Measurements from ENCODE around the gene RPGRIP1L.
A peak's percentile ranks its signal among the peaks of the same experiment; 100 is the strongest.

The RPGRIP1L gene

DNA sequence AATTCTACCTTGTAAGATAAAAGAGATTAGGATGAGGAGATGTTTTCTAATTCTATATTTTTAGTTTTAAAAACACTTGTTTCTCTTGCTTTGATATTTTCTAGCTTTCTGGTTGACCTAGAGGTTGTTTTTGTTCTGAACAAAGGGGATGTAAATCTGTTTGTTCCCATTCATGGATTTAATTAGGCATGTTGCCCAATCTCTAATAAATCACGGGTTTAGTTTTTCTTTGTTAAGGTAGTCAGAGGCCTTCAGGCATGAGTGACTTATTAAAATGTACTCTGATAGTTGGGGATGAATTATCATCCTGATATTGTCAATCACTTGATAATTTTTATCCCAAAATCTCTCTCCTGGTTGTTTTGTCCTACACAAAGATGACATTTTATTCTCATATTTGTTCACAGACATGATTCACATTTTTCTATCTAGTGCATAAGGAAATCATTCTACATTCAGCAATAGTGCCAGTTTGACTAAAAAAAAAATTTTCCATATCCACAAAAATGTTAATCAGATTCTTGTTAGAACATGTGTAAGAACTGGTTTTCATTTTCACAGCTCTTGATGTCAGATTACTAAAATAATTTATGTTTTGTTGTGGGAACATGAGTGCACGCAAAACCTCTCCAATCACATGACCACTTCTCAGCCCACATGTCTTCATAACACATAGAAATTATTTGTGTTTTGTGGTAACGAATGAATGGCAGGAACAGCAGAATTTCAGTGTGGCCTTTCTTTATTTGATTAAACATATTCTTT is 105.0 kb downstream of the RPGRIP1L start:
- no peak for DNase-seq

DNA sequence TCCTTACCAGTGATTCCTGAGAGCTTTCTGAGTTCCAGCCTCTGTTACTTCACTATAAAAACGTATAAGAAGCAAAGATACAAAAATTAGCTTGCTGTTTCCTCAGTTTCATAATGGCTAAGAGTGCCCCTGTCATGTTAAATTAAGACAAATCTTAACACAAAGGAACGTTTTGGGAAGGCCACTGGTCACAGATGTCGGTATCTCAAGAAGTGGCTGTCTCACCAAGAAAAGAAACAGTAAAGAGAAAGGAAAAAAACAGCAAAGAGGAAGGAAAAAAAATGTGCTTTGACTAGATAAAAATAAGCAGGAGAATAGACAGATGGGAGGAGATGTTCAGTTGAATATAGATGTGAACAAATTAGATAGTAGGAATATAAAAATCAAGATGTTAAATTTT is 105.9 kb downstream of the RPGRIP1L start:
- DNase-seq: no peak

DNA sequence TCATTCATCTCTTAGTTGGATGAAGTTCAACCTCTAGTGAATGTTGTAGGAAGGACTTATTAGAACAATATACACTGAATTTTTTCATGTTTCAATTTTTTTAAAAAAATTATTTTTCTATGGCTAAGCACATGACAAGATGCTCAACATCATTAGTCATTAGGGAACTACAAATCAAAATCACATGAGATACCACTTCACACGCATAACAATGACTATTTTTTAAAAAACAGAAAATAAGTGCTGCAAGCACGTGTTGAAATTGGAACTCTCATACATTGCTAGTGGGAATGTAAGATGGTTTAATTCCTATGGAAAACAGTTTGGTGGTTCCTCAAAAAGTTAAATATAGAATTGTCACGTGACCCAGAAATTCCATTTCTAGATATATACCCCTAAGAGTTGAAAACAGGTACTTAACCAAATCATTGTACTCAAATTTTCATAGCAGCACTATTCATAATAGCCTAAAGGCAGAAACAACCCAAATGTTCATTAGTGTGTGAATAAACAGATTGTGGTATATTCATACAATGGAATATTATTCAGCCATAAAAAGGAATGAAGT is 115.5 kb downstream of the RPGRIP1L start:
- no peak for DNase-seq

DNA sequence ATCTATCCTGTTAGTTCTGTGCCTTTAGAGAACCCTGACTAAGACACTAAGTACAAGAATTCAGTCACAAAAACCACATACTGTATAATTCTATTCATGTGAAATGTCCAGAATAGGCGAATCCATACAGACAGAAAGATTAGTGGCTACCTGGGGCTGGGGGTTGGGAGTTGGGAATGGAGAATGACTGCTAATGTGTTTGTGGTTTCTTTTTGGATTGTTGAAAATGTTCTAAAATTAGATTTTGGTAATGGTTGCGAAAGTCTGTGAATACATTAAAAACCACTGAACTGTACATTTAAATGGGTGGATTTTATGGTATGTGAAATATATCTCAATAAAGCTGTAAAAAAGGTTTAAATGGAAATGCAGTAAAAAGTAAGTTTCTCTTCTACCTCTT is 120.3 kb downstream of the RPGRIP1L start:
- no peak for DNase-seq

DNA sequence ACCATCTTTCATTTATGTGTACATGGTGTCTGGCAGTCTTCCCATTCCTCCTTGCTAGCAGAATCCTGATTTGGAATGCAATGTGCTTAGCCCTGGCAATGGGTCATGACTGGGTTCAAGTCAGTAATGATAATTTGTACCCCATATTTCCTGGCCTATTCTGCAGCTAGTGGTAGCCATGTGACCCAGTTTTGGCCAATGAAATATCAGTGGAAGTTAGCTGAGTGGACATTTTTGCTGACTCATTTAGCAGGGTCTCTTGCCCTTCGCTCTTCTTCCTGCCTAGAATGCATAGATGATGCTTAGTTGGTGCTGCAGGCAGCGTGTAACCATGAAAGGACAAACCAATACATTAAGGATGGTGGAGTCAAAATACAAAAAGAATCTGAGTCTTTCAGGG is 121.9 kb downstream of the RPGRIP1L start:
- DNase-seq: no peak

DNA sequence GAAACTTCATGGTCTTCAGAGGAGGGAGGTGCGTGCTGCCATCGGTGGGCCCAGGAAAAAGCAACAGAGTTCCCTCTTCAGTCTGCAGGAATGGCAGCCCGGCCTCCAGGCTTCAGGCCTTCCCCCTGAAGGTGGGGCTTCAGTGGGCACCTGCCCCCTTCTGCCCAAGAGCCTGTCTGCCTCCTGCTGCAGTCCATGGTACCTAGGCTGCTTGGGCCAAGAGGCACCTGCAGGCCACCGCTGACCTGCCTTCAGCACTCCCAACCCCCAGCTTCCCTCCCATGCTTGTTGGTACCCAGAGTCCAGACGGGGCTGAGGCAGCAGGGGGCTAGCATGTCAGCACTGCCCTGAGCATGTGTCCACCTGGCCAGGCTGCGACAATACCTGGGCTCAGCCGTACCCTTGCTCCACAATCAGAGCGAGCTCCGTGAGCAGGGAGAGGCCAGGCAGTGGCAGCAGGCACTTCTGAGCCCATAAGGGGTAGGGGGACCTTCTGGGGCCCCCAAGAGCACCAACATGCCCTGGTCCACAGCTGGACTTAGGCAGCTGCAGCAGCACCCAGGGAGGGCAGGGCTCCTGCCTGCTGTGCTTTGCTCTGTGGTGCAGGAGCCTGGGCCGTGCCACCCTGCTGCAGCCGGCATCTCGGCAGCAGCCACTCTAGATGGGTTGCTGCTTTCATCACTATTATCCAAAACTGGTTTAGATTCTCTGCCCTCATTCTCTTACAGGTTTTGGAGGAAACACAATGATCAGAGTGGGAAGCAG is 123.4 kb downstream of the RPGRIP1L start:
- no peak for DNase-seq

DNA sequence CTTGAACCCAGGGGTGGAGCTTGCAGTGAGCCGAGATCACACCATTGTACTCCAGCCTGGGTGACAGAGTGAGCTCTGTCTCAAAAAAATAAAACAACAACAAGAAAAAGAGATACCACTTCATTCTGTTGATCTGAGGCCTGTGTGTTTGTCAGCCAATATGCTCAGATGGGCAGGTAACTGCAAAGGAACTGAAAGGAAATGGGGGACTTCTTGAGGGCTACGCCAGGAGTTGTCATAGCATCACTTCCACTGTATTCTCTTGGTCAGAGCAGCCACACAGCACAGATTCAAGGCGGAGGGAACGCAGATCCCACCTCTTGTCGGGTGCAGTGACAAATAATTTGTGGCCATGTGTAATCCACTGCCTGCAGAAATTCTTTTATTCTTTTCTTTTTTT is 126.8 kb downstream of the RPGRIP1L start:
- DNase-seq: no peak

DNA sequence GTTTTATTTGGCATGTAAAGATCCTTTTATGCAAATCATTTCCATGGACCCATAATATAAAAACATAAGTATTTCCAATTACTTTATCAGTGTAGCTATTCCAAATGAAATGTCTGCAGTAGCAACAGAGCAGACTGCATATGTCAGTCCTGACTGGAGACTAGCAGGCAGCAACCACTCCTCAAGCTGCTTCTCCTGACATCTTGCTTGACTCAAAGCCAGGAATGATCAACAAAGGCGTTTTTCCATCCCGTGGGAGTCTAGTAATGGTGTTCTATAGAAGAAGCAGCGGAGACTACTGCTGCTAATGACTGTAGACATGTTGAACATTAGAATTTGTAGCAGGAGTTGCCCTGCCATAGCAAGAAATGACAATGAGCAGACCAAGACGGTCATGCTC is 127.4 kb downstream of the RPGRIP1L start:
- no peak for DNase-seq

DNA sequence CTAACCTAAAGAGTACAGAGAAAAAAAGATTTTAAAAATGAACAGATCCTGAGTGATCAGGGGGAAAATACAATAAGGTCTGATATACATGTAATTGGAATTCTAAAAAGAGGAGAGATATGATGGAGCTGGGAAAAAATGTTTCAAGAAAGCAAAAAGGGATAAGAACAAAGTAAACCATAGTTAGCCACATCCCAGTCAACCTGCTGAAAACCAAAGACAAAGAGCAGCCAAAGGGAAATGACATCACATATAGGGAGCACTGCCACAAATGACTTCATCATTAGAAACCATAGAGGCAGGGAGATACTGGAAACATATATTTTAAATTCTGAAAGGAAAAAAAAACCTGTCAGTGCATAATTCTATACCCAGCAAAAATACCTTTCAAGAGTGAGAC is 131.9 kb downstream of the RPGRIP1L start:
- DNase-seq: no peak

DNA sequence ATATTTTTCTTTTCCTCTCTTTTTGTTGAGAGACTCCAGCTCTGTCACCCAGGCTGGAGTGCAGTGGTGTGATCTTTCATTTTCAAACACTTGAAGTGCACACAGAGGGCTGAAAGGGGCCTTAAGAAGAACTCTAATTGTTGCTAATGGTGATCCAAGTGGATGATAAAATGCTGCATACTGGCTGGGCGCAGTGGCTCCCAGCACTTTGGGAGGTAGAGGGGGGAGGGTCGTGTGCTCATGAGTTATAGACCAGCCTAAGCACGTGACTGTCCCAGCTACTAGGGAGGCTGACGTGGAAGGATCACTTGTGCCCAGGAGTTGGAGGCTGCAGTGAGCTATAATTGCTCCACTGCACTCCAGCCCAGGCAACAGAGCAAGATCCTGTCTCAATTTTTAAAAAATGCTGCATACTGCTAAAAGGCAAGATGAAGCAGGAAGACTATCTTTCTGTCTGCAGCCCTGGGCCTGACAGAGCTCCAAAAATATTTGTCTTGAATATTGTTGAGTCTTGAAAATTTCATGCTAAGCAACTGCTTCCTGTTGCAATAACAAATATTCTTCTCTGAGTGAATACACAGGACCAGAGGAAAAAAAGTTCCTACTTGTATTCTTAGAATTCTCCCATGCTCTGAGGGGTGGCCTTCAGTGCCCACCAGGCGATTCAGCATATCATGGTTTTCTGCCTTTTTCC is 137.0 kb downstream of the RPGRIP1L start:
- DNase-seq: no peak

DNA sequence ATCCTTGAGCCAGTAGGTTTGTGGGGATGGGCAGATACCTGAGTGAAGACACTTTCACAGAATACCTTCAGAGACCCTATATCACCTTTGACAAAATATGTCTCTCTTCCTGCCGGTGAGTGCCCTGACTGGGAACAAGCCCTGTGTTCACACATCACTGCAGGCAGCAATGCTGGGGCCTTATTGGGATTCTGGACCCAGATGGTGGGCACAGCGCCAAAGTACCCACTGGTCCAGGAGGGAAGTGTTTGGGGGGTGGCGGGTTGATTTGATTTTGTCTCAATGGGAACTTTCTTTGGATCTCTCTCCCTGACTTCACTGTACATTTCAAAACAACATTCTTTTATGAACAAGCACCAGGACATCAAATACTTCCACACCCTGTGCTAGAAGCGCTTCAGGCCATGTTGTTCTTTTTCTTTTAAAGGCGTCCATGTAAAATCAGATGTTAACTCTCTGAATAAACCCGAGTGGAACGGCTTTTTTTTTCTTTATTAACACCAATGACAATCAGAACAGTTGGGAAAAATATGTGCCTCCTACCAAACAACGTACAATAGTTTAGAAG is 138.3 kb downstream of the RPGRIP1L start:
- no peak for DNase-seq

DNA sequence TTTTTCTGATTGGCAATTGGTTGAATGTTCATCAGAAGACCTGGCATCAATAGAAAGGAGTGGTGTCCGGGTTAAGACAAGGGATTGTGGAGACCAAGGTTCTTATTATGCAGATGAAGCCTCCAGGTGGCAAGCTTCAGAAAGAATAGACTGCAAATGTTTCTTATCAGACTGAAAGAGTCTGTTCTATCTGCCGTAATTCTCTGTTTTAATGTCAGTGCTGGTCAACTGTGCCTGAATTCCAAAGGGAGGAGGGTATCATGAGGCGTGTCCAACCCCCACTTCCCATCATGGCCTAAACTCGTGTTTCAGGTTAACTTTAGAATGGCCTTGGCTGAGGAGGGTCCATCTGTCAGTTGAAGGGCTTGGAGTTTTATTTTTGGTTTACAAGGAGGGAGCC is 140.2 kb downstream of the RPGRIP1L start:
- no peak for DNase-seq

DNA sequence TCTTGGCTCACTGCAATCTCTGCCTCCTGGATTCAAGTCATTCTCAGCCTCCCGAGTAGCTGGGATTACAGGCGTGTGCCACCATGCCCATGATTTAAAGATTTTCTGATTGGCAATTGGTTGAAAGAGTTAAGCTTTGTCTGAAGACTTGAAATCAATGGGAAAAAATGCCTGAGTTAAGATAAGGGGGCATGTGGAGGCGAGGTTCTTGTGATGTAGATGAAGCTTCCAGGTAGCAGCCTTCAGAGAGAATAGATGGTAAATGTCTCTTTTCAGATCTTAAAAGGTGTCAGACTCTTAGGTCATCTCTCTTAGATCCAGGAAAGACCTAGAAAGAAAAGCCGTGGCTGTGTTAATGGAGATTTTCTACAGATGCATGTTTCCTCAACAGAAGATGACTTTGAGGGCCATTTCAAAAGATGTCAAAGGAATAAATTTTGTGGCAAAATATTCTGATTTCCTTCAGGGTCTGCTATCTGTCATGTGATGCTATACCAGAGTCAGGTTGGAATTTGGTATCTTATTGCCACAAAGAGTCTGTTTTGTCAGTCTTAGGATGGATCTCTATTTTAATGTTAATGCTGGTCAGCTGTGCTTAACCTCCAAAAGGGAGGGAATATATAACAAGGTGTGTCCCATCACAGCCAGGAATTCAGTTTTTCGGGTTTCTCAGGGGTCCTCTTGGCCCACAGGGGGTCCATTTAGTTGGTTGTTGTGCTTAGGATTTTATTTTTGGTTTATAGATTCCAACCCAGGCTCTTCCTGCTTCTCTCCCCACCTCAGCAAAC is 142.4 kb downstream of the RPGRIP1L start:
- no peak for DNase-seq

DNA sequence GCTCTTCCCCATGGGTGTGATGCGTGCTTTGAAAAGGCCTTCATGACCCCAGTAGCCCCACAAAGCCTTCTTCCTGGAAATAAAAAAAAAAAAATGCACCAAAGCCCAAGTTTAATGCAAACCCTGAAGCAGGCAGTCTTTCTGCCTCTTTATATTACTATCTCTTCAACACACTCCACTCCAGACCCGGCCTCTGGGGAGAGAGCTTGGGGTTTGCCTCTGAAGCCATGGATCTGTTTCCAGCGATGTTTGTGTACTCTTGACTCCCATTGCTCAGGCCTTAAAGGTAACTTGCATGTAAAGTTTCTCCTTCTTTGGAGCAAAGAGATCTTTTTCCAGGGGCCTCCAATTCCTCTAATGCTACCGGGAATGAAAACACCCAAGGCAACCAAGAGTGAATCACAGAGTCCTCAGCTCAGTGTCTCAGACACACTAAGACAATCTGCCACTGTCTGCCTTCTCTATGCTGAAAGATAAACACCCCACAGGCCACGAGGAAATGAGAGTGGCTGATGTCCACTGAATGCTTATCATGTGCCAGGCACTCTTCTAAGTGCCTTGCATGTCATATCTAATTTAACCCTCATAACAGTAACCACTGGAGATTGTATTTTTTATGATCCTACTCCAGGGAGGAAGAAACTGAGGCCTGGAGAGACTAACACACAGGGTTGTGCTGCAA is 144.2 kb downstream of the RPGRIP1L start:
- no peak for DNase-seq

DNA sequence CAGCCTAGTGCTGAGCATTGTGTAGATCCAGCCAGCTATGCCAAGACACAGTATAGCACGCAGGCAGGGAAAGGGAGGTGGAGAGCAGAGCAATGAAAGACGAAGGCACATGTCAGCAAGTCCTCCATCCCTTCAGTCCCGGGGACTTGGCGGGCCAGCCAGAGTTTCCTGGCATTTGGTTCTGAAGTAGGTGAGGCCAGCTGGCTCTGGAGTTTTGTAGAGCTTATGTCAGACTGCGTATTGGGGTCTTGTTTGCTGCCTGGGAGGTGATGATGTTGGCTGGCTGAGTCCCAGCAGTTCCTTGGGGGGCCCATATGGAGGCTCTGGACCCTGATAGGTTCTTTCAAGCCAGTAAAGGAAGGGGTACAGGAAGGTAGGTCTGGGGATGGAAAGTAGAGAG is 144.9 kb downstream of the RPGRIP1L start:
- DNase-seq: no peak

DNA sequence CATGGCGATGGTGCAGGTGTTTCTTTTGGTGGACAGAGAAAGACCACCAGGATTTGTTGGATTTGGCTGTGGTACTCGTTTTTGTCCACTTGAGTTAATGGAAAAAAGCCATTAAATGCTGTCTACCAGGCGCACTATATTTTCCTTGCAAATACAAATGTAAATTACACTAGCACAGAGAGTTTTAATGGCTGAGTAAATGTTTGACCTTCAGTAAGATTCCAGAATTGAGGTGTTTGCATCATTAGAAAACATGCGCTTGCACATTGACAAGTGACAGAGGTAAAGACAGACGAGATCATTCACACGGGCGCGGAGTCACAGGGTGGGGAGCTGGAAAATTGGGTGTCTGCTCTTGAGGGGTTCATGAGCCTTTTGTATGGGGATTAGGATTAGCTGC is 147.1 kb downstream of the RPGRIP1L start:
- DNase-seq: no peak

DNA sequence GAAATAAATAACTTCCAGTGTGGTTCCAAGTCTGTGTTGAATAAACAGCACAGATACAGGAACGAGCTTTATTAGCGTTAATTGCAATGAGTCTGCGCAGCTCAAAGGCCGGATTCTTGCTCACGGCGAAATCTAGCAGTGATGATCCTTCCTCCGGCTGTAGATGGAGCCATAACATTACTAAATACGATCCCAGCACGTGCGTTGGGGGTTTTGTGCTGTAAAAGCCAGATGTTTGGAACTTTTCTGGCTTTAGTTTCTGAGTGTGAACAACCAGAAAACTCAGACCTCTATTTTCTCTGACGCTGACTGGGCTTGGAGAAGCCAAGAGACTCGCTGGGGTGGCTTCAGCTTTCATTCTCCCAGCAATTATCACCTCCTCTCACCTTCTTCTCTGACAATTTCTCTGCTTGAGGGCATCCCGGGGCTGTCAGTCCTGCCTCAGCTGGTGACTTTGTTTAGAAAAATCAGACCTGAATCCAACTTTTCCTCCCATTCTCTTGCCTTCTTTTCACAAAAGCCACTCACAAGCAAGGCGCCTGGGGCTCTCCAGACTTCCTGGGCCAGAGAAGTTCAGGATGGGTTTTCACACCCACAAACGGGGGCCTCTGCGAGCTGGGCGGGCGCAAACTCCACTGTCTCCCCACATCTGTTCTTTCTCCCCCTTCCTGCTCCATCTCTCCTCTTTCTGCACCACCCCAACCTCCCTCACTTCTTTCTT is 153.5 kb downstream of the RPGRIP1L start:
- DNase-seq: peak; percentile 74

All from CD4-positive, alpha-beta T cell treated with Interleukin-17A for 1 hour (primary cell).